ENCODE data around the gene SNX30. TPM values are rescaled to one million over a fixed set of nuclear protein-coding genes. Genes with fewer than 3 reads are reported as not detected.

Gene SNX30
- total and polyA plus RNA-seq, 2 donors from 2014 or later: 7.9 to 22.9 TPM

DNA sequence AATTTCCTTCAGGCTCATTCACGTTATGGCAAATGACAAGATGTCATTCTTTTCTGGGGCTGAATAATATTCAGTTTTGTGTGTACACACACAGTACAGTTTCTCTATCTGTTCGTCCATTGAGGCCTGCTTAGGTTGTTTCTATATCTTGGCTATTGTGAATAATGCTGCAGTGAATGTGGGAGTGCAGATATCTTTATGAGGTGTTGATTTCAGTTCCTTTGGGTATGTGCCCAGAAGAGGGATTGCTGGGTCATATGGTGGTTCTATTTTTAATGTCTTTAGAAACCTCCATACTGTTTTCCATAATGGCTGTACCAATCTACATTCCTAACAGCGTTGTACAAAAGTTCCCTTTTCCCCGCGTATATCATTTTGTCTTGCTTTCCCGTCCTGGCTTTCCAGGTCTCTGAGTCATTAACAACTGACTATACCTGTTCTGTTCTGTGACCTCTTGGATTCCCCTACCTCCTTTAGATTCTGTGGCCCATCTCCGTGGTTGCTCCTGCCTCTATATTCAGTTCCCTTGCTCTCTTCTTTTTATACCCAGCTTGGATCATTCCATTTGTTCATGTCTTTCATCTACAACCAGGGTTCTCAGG is 6.8 kb downstream of the SNX30 start:
- peaks cover 0 to 10% (median 5%) of the 10 kb centered on the region in 3 donors for H3K4me1 ChIP-seq (ENCODE audit: control insufficient read depth in 2 of 3, insufficient read depth in 2 of 3, low read depth in 1 of 3, low read length in 3 of 3)
- no peak overlapping the region for H3K9ac ChIP-seq (ENCODE audit: low read length in 3 of 3)

DNA sequence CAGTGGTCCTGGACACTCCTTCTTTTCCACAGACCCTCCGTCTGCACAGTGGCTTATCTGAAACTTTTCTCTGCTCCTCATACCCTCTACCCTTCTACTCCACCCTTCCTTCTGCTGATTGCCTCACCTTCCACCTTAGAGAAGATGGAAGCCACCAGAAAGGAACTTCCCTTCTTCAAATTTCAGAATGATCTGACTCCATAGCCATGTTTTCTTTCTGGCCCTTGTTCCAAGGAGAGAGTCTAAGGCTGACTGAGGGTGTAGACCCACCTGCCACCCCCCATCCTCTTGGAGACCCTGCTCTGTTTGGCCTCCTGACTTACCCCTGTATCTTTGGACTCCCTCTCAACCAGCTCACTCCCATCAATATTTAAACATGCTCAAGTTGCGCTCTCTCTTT is 7.4 kb downstream of the SNX30 start:
- H3K27ac ChIP-seq (ENCODE audit: low read depth in 2 of 2, low read length in 2 of 2): no peak overlapping the region
- peaks cover 0 to 5% (median 5%) of the 10 kb centered on the region in 3 donors for H3K4me1 ChIP-seq (ENCODE audit: control insufficient read depth in 2 of 3, insufficient read depth in 2 of 3, low read depth in 1 of 3, low read length in 3 of 3)
- no peak for FAIRE-seq
- TF ChIP-seq, protein P1, sequence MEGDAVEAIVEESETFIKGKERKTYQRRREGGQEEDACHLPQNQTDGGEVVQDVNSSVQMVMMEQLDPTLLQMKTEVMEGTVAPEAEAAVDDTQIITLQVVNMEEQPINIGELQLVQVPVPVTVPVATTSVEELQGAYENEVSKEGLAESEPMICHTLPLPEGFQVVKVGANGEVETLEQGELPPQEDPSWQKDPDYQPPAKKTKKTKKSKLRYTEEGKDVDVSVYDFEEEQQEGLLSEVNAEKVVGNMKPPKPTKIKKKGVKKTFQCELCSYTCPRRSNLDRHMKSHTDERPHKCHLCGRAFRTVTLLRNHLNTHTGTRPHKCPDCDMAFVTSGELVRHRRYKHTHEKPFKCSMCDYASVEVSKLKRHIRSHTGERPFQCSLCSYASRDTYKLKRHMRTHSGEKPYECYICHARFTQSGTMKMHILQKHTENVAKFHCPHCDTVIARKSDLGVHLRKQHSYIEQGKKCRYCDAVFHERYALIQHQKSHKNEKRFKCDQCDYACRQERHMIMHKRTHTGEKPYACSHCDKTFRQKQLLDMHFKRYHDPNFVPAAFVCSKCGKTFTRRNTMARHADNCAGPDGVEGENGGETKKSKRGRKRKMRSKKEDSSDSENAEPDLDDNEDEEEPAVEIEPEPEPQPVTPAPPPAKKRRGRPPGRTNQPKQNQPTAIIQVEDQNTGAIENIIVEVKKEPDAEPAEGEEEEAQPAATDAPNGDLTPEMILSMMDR (IDR thresholded peaks at IDR 0.05; ENCODE audit: borderline replicate concordance, extremely low read depth, insufficient read depth): no peak
- no peak overlapping the region for H3K9ac ChIP-seq (ENCODE audit: low read length in 3 of 3)
- no peaks in the 10 kb centered on the region for H3K27me3 ChIP-seq (ENCODE audit: control insufficient read depth, insufficient read depth, low read length)
- no peak overlapping the region for H3K4me3 ChIP-seq (ENCODE audit: low read length in 3 of 3)
- no peaks in the 10 kb centered on the region for H3K9me3 ChIP-seq (ENCODE audit: control insufficient read depth in 2 of 3, insufficient read depth in 1 of 3, low read length in 3 of 3)
- no peak for DNase-seq
- no peaks in the 10 kb centered on the region for H3K36me3 ChIP-seq (ENCODE audit: control insufficient read depth in 2 of 3, insufficient read depth in 3 of 3, low read length in 3 of 3)
- intact Hi-C loops (cut with DNase I): no loop called here

More for the DNA sequence above, 6.8 kb downstream of the SNX30 start:
- intact Hi-C loops (cut with DNase I): no loop called here
- Histone ChIP-seq H3K27ac (ENCODE audit: low read depth in 2 of 2, low read length in 2 of 2) (no peak overlapping the region), H3K27me3 (ENCODE audit: control insufficient read depth, insufficient read depth, low read length) (no peaks in the 10 kb centered on the region), H3K36me3 (ENCODE audit: control insufficient read depth in 2 of 3, insufficient read depth in 3 of 3, low read length in 3 of 3) (no peaks in the 10 kb centered on the region), H3K4me3 (ENCODE audit: low read length in 3 of 3) (no peak overlapping the region), H3K9me3 (ENCODE audit: control insufficient read depth in 2 of 3, insufficient read depth in 1 of 3, low read length in 3 of 3) (no peaks in the 10 kb centered on the region)
- DNase-seq (no peak), FAIRE-seq (no peak)
- TF ChIP-seq, protein P1 (IDR thresholded peaks at IDR 0.05; ENCODE audit: borderline replicate concordance, extremely low read depth, insufficient read depth): no peak

DNA sequence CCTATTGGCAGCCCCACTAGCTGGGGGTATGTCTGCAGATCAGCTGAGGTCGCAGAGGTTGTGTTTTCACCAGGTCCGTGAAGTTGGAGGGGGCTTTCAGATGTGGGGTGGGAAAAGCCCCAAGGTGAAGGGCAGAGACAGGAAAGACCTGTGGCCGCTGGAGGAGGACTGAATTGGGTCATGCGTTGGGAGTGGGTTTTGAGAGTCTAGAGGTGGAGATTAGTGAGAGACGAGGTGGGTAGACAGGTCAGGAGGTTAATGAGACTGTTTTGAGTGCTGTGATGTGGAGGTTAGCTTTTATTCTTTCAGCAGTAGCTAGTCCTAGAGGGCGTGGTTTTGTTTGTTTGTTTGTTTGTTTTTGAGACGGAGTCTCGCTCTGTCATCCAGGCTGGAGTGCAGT is 10.3 kb downstream of the SNX30 start:
- H3K27me3 ChIP-seq (ENCODE audit: control insufficient read depth, insufficient read depth, low read length): no peaks in the 10 kb centered on the region

More for the DNA sequence above, 10.3 kb downstream of the SNX30 start:
- intact Hi-C loops (cut with DNase I): no loop called here
- FAIRE-seq (no peak), DNase-seq (no peak)
- H3K36me3 ChIP-seq (ENCODE audit: control insufficient read depth in 2 of 3, insufficient read depth in 3 of 3, low read length in 3 of 3): no peaks in the 10 kb centered on the region
- H3K4me3 ChIP-seq (ENCODE audit: low read length in 3 of 3): no peak overlapping the region
- peaks cover 0 to 4% (median 0%) of the 10 kb centered on the region in 3 donors for H3K4me1 ChIP-seq (ENCODE audit: control insufficient read depth in 2 of 3, insufficient read depth in 2 of 3, low read depth in 1 of 3, low read length in 3 of 3)
- TF ChIP-seq, protein P1 (IDR thresholded peaks at IDR 0.05; ENCODE audit: borderline replicate concordance, extremely low read depth, insufficient read depth): no peak
- no peaks in the 10 kb centered on the region for H3K9me3 ChIP-seq (ENCODE audit: control insufficient read depth in 2 of 3, insufficient read depth in 1 of 3, low read length in 3 of 3)
- H3K9ac ChIP-seq (ENCODE audit: low read length in 3 of 3): no peak overlapping the region
- H3K27ac ChIP-seq (ENCODE audit: low read depth in 2 of 2, low read length in 2 of 2): no peak overlapping the region
